GM12878 (cell line): ENCODE data around the gene SLC16A9. TPM values are rescaled to one million over a fixed set of nuclear protein-coding genes. Genes with fewer than 3 reads are reported as not detected.

ENCODE experiments used
- ATAC-seq: fragments of 200-7000 bp; cut with Tn5 transposase; 3 replicates; pipeline ENCODE4 v1.9.1; 2020; ENCODE audit warnings: mild to moderate bottlenecking, moderate library complexity
- BruUV-seq: library from RNA; stranded (reverse); fragments of 400-500 nt; replicated peaks from 2 replicates; lab custom pipeline; 2021; lab: Mats Ljungman, UMichigan
- CTCF ChIA-PET: fragments of 300-600 bp; sonication (Branson Sonifier 250); formaldehyde crosslinking; extraction: SDS; loops from one replicate; lab custom pipeline; 2021; ENCODE audit warnings: inconsistent platforms; lab: Yijun Ruan, JAX
- POLR2A ChIA-PET: fragments of 350-600 bp; formaldehyde crosslinking; extraction: SDS; loops from one replicate; lab custom pipeline; 2021; ENCODE audit warnings: inconsistent platforms; lab: Charles Lee
- RAD21 ChIA-PET: fragments of 300-600 bp; sonication (Branson Sonifier 250); formaldehyde crosslinking; loops from one replicate; lab custom pipeline; 2023; ENCODE audit warnings: antibody characterized with exemption; ENCODE audit not compliant: unreplicated experiment; lab: Charles Lee
- SMC1A ChIA-PET: fragments of 300-600 bp; sonication (Branson Sonifier 250); formaldehyde crosslinking; loops from one replicate; lab custom pipeline; 2023; ENCODE audit not compliant: unreplicated experiment, uncharacterized antibody; lab: Charles Lee
- DNase-seq: peaks from one replicate; pipeline ENCODE4 v3.0.0-alpha.2; 2011; ENCODE audit warnings: low read depth, low spot score
- FAIRE-seq: peaks from 3 replicates; lab custom pipeline; 2011; peaks lifted over from hg19 to GRCh38; lab: Jason Lieb, UNC
- H2AFZ ChIP-seq: 2 replicates; pipeline ENCODE4 v1.6.0; 2011; ENCODE audit warnings: low read depth, low read length, control low read depth; ENCODE audit not compliant: control insufficient read depth
- H3K27ac ChIP-seq: 2 replicates; pipeline ENCODE4 v1.5.1; 2011; ENCODE audit warnings: control low read depth; ENCODE audit not compliant: control insufficient read depth, insufficient read depth
- H3K27me3 ChIP-seq, 2 experiments: replicated peaks in 1 of 2; 2 replicates each; pipeline versions ENCODE4 v1.6.0 to v1.6.1; 2011; ENCODE audit warnings: low read length in 1 of 2; ENCODE audit not compliant: control insufficient read depth in 2 of 2, insufficient read depth in 2 of 2
- H3K36me3 ChIP-seq, 2 experiments: 2 replicates each; pipeline ENCODE4 v1.5.1; 2011; ENCODE audit warnings: low read length in 1 of 2; ENCODE audit not compliant: control insufficient read depth in 2 of 2, insufficient read depth in 2 of 2
- H3K4me1 ChIP-seq: 2 replicates; pipeline ENCODE4 v1.6.1; 2011; ENCODE audit warnings: mild to moderate bottlenecking, low read length, moderate library complexity, mixed read lengths; ENCODE audit not compliant: control insufficient read depth, insufficient read depth
- H3K4me2 ChIP-seq: 2 replicates; pipeline ENCODE4 v1.6.0; 2011; ENCODE audit warnings: control low read depth; ENCODE audit not compliant: control insufficient read depth, insufficient read depth
- H3K4me3 ChIP-seq: fragments of 200-600 bp; sonication (generic); 2 replicates; pipeline ENCODE4 v1.5.1; 2016
- H3K79me2 ChIP-seq: 2 replicates; pipeline ENCODE4 v1.6.0; 2011; ENCODE audit warnings: low read length; ENCODE audit not compliant: control insufficient read depth, insufficient read depth
- H3K9ac ChIP-seq: 2 replicates; pipeline ENCODE4 v1.8.0; 2011; ENCODE audit warnings: low read length, control low read depth, mixed read lengths; ENCODE audit not compliant: control insufficient read depth, insufficient read depth
- H3K9me3 ChIP-seq: replicated peaks from 3 replicates; pipeline ENCODE4 v1.5.1; 2011; ENCODE audit warnings: mild to moderate bottlenecking, low read length; ENCODE audit not compliant: control insufficient read depth, insufficient read depth
- H4K20me1 ChIP-seq: 2 replicates; pipeline ENCODE4 v1.6.0; 2011; ENCODE audit not compliant: control insufficient read depth, insufficient read depth
- ASH2L ChIP-seq: fragments of 300-600, 200-600 bp; sonication (generic); IDR thresholded peaks from 2 replicates; pipeline ENCODE4 v1.6.1; 2017; ENCODE audit warnings: low read depth, mild to moderate bottlenecking, borderline replicate concordance
- BRCA1 ChIP-seq: IDR thresholded peaks from 2 replicates; pipeline ENCODE4 v1.6.1; 2011; ENCODE audit warnings: low read depth, low read length, improper control_type of control experiment
- CHD2 ChIP-seq: IDR thresholded peaks from 2 replicates; pipeline ENCODE4 v1.6.1; 2011; ENCODE audit warnings: low read depth, low read length, improper control_type of control experiment, borderline replicate concordance
- CREB1 ChIP-seq: IDR thresholded peaks from 2 replicates; pipeline ENCODE4 v1.6.1; 2012; ENCODE audit warnings: low read depth, mild to moderate bottlenecking, inconsistent platforms
- MTA3 ChIP-seq: IDR thresholded peaks from 2 replicates; pipeline ENCODE4 v1.6.1; 2012; ENCODE audit warnings: low read length, inconsistent platforms, borderline replicate concordance
- NKRF ChIP-seq: fragments of 450-650 bp; conservative IDR thresholded peaks from 2 replicates; pipeline ENCODE4 v1.6.1; 2017; ENCODE audit warnings: mild to moderate bottlenecking, moderate library complexity
- PRDM15 ChIP-seq: fragments of 450-650 bp; formaldehyde crosslinking; IDR thresholded peaks from 2 replicates; pipeline ENCODE4 v1.4.0; 2020; ENCODE audit warnings: mild to moderate bottlenecking, moderate library complexity
- RAD51 ChIP-seq: fragments of 450-650 bp; IDR thresholded peaks from 2 replicates; pipeline ENCODE4 v1.6.1; 2016; ENCODE audit warnings: moderate library complexity, mild to moderate bottlenecking, inconsistent platforms
- RB1 ChIP-seq: fragments of 450-650 bp; formaldehyde crosslinking; IDR thresholded peaks from 2 replicates; pipeline ENCODE4 v1.6.1; 2017; ENCODE audit warnings: mild to moderate bottlenecking, borderline replicate concordance
- SMAD5 ChIP-seq: IDR thresholded peaks from 2 replicates; pipeline ENCODE4 v1.6.1; 2016; ENCODE audit warnings: antibody characterized with exemption, low read depth
- SP1 ChIP-seq: IDR thresholded peaks from one replicate; pipeline ENCODE4 v1.6.1; 2011; ENCODE audit warnings: low read depth, low read length
- ZBTB4 ChIP-seq: fragments of 450-650 bp; formaldehyde crosslinking; IDR thresholded peaks from 2 replicates; pipeline ENCODE4 v1.4.0; 2022; ENCODE audit warnings: mild to moderate bottlenecking, moderate library complexity
- WGBS: methylation state at CpG from one replicate; pipeline ENCODE4 v1.1.6; 2016; ENCODE audit warnings: low lambda C conversion rate; ENCODE audit not compliant: insufficient replicate concordance, insufficient coverage; ENCODE audit errors: missing lambda C conversion rate; 5-methylcytosine and 5-hydroxymethylcytosine counted together
- in situ Hi-C: fragments of 300-500 bp; cut with MboI; formaldehyde crosslinking; loops from 9 replicates; pipeline ENCODE4 v1.14.3; 2018; ENCODE audit warnings: mixed read lengths
- intact Hi-C: fragments of 100-400 bp; cut with micrococcal nuclease; formaldehyde crosslinking; loops from one replicate; pipeline ENCODE4 v1.14.2; 2022; ENCODE audit not compliant: unreplicated experiment
- polyA plus RNA-seq, 11 experiments: library from polyadenylated mRNA; depleted of rRNA in 4 of 11; unstranded in 6 of 11; stranded (reverse) in 5 of 11; fragments of >200 nt; fragmentation: Nextera tagmentation in 4 of 11; fragmentation: Illumina TruSeq in 1 of 11; extraction: Ambion mirVana in 4 of 11; extraction: Trizol in 1 of 11; gene quantifications; 1 replicate in 1 of 11; 2 replicates in 10 of 11; pipeline versions ENCODE4 v1.2.1 to v1.2.3, GENCODE V29; 2011 to 2016; ENCODE audit warnings: inconsistent platforms in 2 of 11, missing spikeins in 2 of 11, low read depth in 1 of 11
- total RNA-seq, 4 experiments: library from RNA; depleted of rRNA in 3 of 4; stranded (reverse); fragments of >200 nt in 3 of 4; fragmentation: Illumina TruSeq in 1 of 4; extraction: Trizol in 1 of 4; gene quantifications; 2 replicates each; pipeline versions ENCODE4 v1.2.1 to v1.2.3, GENCODE V29; 2013 to 2021

SLC16A9 gene
- total and polyA plus RNA-seq, 10 of the 15 experiments (the other 5 are each of a cell fraction or from before 2014, with no cell fraction given): 0.86 to 6.2 (median 4.3) TPM

GRCh38 chr10:59752278-59752940 is 42.8 kb upstream of the SLC16A9 start (continued):
- TF ChIP-seq PRDM15 (CRISPR knock-in tag) (no peak), SMAD5 (no peak)
- TF ChIP-seq, all 136 proteins: peak for 0

- SMC1A ChIA-PET: no interaction called here
- no peak for ATAC-seq
- no peak overlapping the region for H2AFZ ChIP-seq
- no peak overlapping the region for H3K4me2 ChIP-seq
- no peak for FAIRE-seq
- no peak for TF ChIP-seq BRCA1
- TF ChIP-seq ASH2L: no peak
- no peak for TF ChIP-seq RB1
- no peak for TF ChIP-seq CREB1
- no peak for TF ChIP-seq ZBTB4 (CRISPR knock-in tag)
- no peak for TF ChIP-seq CHD2
- TF ChIP-seq SMAD5: no peak
- TF ChIP-seq SP1: no peak
- no peak for TF ChIP-seq NKRF
- no peak for TF ChIP-seq RAD51
- TF ChIP-seq MTA3: no peak
- TF ChIP-seq, all 136 proteins: peak for 0
- no peak for DNase-seq
- in situ Hi-C loops (no loop called here), intact Hi-C loops (no loop called here)
- Histone ChIP-seq H3K4me1 (no peaks in the 10 kb centered on the region), H3K27me3 (0 out of 4 replicates have a peak, but pooled peaks cover 0 to 2% of the 10 kb centered on the region in 2 experiments), H4K20me1 (no peaks in the 10 kb centered on the region), H3K4me3 (no peak overlapping the region), H3K36me3 (no peaks in the 10 kb centered on the region), H3K27ac (no peak overlapping the region), H3K9me3 (no peaks in the 10 kb centered on the region), H3K79me2 (no peaks in the 10 kb centered on the region), H3K9ac (no peak overlapping the region)
- no TSS peak for BruUV-seq
- ChIA-PET RAD21 (no interaction called here), POLR2A (no interaction called here), CTCF (no interaction called here)
- 35% methylated on average over 12 of the region's 12 CpGs for WGBS
Observed at GRCh38 chr10:59750155-59750945, 40.7 kb upstream of the SLC16A9 start.
